ENCODE measurements around the gene CPXM2. TPM values are rescaled to one million over a fixed set of nuclear protein-coding genes. Genes with fewer than 3 reads are reported as not detected.

CPXM2 gene
- total RNA-seq, 1 experiment from 2014 or later, result 0.12 TPM

DNA sequence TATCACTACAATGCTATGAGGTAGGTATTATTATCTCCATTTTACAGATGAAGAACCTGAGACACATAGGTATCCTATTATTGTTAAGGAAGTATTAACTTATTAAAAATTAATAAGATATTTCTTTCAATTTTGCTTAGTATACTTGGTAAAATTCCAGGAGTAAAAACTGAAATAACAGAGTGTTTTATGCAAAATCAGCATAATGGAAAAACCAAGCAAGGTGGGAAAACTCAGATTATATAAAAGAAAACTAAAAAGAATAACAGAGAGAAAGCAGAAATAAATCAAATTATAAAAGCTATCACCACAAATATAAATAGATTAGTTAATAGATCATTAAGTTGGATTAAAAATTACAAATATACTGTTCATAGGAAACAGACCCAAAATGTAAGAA is 82.0 kb downstream of the CPXM2 start:
- no TSS peak for BruUV-seq (replicated peaks)
- no peak overlapping the region for H3K4me2 ChIP-seq (ENCODE audit: low read length)
- intact Hi-C loops (cut with micrococcal nuclease), result loop anchor here (2.0 kb wide), 1 partner anchor 39 kb away; no protein-coding TSS in a partner anchor
- H3K79me2 ChIP-seq (ENCODE audit: insufficient read depth, low read length), result no peaks in the 10 kb centered on the region
- no peaks in the 10 kb centered on the region for H3K36me3 ChIP-seq (ENCODE audit: control insufficient read depth in 1 of 2, insufficient read depth in 2 of 2, low read length in 2 of 2)
- no peak for DNase-seq (ENCODE audit: low read depth, low spot score)
- no peak overlapping the region for H3K9ac ChIP-seq (ENCODE audit: low read length)
- POLR2A ChIA-PET, result no interaction called here
- TF ChIP-seq, protein P1, sequence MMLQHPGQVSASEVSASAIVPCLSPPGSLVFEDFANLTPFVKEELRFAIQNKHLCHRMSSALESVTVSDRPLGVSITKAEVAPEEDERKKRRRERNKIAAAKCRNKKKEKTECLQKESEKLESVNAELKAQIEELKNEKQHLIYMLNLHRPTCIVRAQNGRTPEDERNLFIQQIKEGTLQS (IDR thresholded peaks at IDR 0.05), result no peak
- TF ChIP-seq, protein P2, sequence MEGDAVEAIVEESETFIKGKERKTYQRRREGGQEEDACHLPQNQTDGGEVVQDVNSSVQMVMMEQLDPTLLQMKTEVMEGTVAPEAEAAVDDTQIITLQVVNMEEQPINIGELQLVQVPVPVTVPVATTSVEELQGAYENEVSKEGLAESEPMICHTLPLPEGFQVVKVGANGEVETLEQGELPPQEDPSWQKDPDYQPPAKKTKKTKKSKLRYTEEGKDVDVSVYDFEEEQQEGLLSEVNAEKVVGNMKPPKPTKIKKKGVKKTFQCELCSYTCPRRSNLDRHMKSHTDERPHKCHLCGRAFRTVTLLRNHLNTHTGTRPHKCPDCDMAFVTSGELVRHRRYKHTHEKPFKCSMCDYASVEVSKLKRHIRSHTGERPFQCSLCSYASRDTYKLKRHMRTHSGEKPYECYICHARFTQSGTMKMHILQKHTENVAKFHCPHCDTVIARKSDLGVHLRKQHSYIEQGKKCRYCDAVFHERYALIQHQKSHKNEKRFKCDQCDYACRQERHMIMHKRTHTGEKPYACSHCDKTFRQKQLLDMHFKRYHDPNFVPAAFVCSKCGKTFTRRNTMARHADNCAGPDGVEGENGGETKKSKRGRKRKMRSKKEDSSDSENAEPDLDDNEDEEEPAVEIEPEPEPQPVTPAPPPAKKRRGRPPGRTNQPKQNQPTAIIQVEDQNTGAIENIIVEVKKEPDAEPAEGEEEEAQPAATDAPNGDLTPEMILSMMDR (IDR thresholded peaks at IDR 0.05 in 2 of 3, conservative IDR thresholded peaks at IDR 0.05 in 1 of 3; ENCODE audit: borderline replicate concordance in 1 of 3, insufficient read depth in 1 of 3, low read depth in 2 of 3, low read length in 2 of 3), result no peak
- TF ChIP-seq, protein P3, sequence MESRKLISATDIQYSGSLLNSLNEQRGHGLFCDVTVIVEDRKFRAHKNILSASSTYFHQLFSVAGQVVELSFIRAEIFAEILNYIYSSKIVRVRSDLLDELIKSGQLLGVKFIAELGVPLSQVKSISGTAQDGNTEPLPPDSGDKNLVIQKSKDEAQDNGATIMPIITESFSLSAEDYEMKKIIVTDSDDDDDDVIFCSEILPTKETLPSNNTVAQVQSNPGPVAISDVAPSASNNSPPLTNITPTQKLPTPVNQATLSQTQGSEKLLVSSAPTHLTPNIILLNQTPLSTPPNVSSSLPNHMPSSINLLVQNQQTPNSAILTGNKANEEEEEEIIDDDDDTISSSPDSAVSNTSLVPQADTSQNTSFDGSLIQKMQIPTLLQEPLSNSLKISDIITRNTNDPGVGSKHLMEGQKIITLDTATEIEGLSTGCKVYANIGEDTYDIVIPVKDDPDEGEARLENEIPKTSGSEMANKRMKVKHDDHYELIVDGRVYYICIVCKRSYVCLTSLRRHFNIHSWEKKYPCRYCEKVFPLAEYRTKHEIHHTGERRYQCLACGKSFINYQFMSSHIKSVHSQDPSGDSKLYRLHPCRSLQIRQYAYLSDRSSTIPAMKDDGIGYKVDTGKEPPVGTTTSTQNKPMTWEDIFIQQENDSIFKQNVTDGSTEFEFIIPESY (IDR thresholded peaks at IDR 0.05; ENCODE audit: extremely low read depth, insufficient replicate concordance, low read length), result no peak
- TF ChIP-seq JUND (IDR thresholded peaks at IDR 0.05), result no peak
- no peak for TF ChIP-seq EZH2phosphoT487 (IDR thresholded peaks at IDR 0.05; ENCODE audit: borderline replicate concordance)
- TF ChIP-seq, protein P4, sequence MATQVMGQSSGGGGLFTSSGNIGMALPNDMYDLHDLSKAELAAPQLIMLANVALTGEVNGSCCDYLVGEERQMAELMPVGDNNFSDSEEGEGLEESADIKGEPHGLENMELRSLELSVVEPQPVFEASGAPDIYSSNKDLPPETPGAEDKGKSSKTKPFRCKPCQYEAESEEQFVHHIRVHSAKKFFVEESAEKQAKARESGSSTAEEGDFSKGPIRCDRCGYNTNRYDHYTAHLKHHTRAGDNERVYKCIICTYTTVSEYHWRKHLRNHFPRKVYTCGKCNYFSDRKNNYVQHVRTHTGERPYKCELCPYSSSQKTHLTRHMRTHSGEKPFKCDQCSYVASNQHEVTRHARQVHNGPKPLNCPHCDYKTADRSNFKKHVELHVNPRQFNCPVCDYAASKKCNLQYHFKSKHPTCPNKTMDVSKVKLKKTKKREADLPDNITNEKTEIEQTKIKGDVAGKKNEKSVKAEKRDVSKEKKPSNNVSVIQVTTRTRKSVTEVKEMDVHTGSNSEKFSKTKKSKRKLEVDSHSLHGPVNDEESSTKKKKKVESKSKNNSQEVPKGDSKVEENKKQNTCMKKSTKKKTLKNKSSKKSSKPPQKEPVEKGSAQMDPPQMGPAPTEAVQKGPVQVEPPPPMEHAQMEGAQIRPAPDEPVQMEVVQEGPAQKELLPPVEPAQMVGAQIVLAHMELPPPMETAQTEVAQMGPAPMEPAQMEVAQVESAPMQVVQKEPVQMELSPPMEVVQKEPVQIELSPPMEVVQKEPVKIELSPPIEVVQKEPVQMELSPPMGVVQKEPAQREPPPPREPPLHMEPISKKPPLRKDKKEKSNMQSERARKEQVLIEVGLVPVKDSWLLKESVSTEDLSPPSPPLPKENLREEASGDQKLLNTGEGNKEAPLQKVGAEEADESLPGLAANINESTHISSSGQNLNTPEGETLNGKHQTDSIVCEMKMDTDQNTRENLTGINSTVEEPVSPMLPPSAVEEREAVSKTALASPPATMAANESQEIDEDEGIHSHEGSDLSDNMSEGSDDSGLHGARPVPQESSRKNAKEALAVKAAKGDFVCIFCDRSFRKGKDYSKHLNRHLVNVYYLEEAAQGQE (IDR thresholded peaks at IDR 0.05; ENCODE audit: low read depth), result no peak
- no peak for TF ChIP-seq ZFX (IDR thresholded peaks at IDR 0.05)
- no peak for TF ChIP-seq EGR1 (IDR thresholded peaks at IDR 0.05; ENCODE audit: low read depth)
- no peak for TF ChIP-seq YY1 (IDR thresholded peaks at IDR 0.05; ENCODE audit: extremely low read depth, insufficient replicate concordance, low read depth, low read length)
- TF ChIP-seq SIN3A (IDR thresholded peaks at IDR 0.05; ENCODE audit: low read depth), result no peak
- TF ChIP-seq ZNF274 (IDR thresholded peaks at IDR 0.05; ENCODE audit: low read depth, low read length), result no peak
- no peak for TF ChIP-seq POLR2A (IDR thresholded peaks at IDR 0.05; ENCODE audit: borderline replicate concordance, extremely low read depth, insufficient read depth, insufficient read length)
- no peak for TF ChIP-seq ELF1 (IDR thresholded peaks at IDR 0.05; ENCODE audit: borderline replicate concordance, low read depth)
- no peak for TF ChIP-seq EZH2 (IDR thresholded peaks at IDR 0.05)
- TF ChIP-seq SP1 (IDR thresholded peaks at IDR 0.05; ENCODE audit: low read depth), result no peak
- no peak for TF ChIP-seq SRF (IDR thresholded peaks at IDR 0.05; ENCODE audit: low read depth)
- H2AFZ ChIP-seq (ENCODE audit: low read depth, low read length, poor library complexity, severe bottlenecking), result no peak overlapping the region
- no peak for ATAC-seq
- CTCF ChIA-PET, result no interaction called here
- H3K4me3 ChIP-seq (replicated peaks in 1 of 2; ENCODE audit: low read depth in 1 of 2, low read length in 2 of 2), result no peak overlapping the region
- H3K4me1 ChIP-seq (ENCODE audit: control insufficient read depth in 1 of 2, insufficient read depth in 2 of 2, low read length in 2 of 2), result no peaks in the 10 kb centered on the region
- H3K27me3 ChIP-seq (ENCODE audit: insufficient read depth, low read length), result peaks cover 60% of the 10 kb centered on the region
- no peaks in the 10 kb centered on the region for H3K9me3 ChIP-seq (ENCODE audit: control insufficient read depth in 1 of 2, insufficient read depth in 1 of 2, low read depth in 1 of 2, low read length in 2 of 2)
- H3K27ac ChIP-seq (ENCODE audit: low read depth, low read length), result no peak overlapping the region
- no peaks in the 10 kb centered on the region; the same call in 1 of the 2 replicates for H3K9me2 ChIP-seq (ENCODE audit: insufficient read depth)
- RAD21 ChIA-PET (ENCODE audit: low non-redundant PET in 1 of 2, low total read pairs in 2 of 2, uncharacterized antibody in 2 of 2, unreplicated experiment in 2 of 2), result no interaction called here
- no peaks in the 10 kb centered on the region for H4K20me1 ChIP-seq (ENCODE audit: insufficient read depth)

Data from HCT116 (cell line).